HEK293 (cell line): ENCODE data around the gene DLK2.

Source experiments
- ZNF629 ChIP-seq: fragments of 450-650 bp; formaldehyde crosslinking; IDR thresholded peaks from 2 replicates; pipeline ENCODE4 v1.5.1; 2017; ENCODE audit warnings: missing biosample characterization, missing genetic modification characterization
- TF ChIP-seq, protein P1 (sequence below): fragments of 450-650 bp; formaldehyde crosslinking; IDR thresholded peaks from 2 replicates; pipeline ENCODE4 v1.5.1; 2016; ENCODE audit warnings: missing biosample characterization, missing genetic modification characterization
- TF ChIP-seq, protein P2 (sequence below): fragments of 450-650 bp; formaldehyde crosslinking; IDR thresholded peaks from 2 replicates; pipeline ENCODE4 v1.5.1; 2016; ENCODE audit warnings: missing biosample characterization, missing genetic modification characterization

DNA sequence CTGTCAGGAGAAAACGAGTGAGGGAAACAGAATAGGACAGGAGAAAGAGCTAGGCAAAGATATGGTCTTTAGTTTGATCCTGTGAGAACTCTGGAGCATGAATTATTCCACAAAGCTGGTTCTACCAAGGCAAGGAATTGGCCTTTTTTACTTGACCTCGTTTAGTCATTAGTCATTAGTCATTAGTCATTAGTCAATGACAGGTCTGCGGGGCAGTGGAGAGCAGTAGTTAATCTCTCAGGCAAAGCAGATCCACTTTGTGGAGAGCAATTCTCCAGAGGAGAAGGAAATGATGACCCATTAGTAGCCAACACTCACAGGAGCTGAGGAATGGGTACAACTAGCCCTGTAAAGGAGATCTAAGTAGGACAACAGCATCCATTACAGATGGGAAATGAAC, 50.0 kb downstream of the DLK2 start:
- TF ChIP-seq, protein P1, sequence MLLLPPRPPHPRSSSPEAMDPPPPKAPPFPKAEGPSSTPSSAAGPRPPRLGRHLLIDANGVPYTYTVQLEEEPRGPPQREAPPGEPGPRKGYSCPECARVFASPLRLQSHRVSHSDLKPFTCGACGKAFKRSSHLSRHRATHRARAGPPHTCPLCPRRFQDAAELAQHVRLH: no peak
- no peak for TF ChIP-seq ZNF629
- TF ChIP-seq, protein P2, sequence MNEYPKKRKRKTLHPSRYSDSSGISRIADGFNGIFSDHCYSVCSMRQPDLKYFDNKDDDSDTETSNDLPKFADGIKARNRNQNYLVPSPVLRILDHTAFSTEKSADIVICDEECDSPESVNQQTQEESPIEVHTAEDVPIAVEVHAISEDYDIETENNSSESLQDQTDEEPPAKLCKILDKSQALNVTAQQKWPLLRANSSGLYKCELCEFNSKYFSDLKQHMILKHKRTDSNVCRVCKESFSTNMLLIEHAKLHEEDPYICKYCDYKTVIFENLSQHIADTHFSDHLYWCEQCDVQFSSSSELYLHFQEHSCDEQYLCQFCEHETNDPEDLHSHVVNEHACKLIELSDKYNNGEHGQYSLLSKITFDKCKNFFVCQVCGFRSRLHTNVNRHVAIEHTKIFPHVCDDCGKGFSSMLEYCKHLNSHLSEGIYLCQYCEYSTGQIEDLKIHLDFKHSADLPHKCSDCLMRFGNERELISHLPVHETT: no peak
